ENCODE data around the gene LSM3.

The LSM3 gene

GRCh38 chr3:14179795-14180194 lies 1.2 kb downstream of the LSM3 start:
- no peak for DNase-seq
- in situ Hi-C loops (cut with HindIII; ENCODE audit: low pct_ligation_motif_present, low sequenced_read_pairs): no loop called here
- H3K36me3 ChIP-seq (replicated peaks): peaks cover 8% of the 10 kb centered on the region
- no peak overlapping the region for H3K4me3 ChIP-seq (ENCODE audit: low read depth, low read length)
- TF ChIP-seq, protein P1, sequence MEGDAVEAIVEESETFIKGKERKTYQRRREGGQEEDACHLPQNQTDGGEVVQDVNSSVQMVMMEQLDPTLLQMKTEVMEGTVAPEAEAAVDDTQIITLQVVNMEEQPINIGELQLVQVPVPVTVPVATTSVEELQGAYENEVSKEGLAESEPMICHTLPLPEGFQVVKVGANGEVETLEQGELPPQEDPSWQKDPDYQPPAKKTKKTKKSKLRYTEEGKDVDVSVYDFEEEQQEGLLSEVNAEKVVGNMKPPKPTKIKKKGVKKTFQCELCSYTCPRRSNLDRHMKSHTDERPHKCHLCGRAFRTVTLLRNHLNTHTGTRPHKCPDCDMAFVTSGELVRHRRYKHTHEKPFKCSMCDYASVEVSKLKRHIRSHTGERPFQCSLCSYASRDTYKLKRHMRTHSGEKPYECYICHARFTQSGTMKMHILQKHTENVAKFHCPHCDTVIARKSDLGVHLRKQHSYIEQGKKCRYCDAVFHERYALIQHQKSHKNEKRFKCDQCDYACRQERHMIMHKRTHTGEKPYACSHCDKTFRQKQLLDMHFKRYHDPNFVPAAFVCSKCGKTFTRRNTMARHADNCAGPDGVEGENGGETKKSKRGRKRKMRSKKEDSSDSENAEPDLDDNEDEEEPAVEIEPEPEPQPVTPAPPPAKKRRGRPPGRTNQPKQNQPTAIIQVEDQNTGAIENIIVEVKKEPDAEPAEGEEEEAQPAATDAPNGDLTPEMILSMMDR (IDR thresholded peaks at IDR 0.05; ENCODE audit: low read depth, low read length, missing control alignments): no peak
- H3K27me3 ChIP-seq (replicated peaks): no peaks in the 10 kb centered on the region
- H3K27ac ChIP-seq: no peak overlapping the region

DNA sequence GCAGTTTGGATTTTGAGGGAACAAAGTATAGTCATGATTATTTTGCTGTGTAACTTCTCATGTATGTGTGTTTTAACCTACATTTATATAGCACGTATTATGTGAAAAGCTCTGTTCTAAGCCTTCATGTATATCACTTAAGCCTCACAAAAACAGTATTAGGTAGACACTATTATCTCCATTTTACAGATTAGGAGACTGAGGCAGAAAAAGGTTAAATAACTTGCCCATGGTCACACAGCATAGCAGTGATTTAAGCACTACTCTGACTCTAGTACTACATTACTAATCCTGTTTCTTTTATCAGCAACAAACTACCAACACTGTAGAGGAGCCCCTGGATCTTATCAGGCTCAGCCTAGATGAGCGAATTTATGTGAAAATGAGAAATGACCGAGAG lies 2.6 kb downstream of the LSM3 start:
- no peaks in the 10 kb centered on the region for H3K27me3 ChIP-seq (replicated peaks)
- in situ Hi-C loops (cut with HindIII; ENCODE audit: low pct_ligation_motif_present, low sequenced_read_pairs): no loop called here
- no peak overlapping the region for H3K27ac ChIP-seq
- H3K4me3 ChIP-seq (ENCODE audit: low read depth, low read length): no peak overlapping the region
- TF ChIP-seq, protein P1 (IDR thresholded peaks at IDR 0.05; ENCODE audit: low read depth, low read length, missing control alignments): no peak
- H3K36me3 ChIP-seq (replicated peaks): peaks cover 14% of the 10 kb centered on the region
- DNase-seq: no peak

GRCh38 chr3:14183015-14183577 lies 4.5 kb downstream of the LSM3 start:
- Histone ChIP-seq H3K36me3 (replicated peaks) (peaks cover 14% of the 10 kb centered on the region), H3K4me3 (ENCODE audit: low read depth, low read length) (no peak overlapping the region), H3K27ac (no peak overlapping the region), H3K27me3 (replicated peaks) (no peaks in the 10 kb centered on the region)
- in situ Hi-C loops (cut with HindIII; ENCODE audit: low pct_ligation_motif_present, low sequenced_read_pairs): no loop called here
- TF ChIP-seq, protein P1 (IDR thresholded peaks at IDR 0.05; ENCODE audit: low read depth, low read length, missing control alignments): no peak
- DNase-seq: no peak

DNA sequence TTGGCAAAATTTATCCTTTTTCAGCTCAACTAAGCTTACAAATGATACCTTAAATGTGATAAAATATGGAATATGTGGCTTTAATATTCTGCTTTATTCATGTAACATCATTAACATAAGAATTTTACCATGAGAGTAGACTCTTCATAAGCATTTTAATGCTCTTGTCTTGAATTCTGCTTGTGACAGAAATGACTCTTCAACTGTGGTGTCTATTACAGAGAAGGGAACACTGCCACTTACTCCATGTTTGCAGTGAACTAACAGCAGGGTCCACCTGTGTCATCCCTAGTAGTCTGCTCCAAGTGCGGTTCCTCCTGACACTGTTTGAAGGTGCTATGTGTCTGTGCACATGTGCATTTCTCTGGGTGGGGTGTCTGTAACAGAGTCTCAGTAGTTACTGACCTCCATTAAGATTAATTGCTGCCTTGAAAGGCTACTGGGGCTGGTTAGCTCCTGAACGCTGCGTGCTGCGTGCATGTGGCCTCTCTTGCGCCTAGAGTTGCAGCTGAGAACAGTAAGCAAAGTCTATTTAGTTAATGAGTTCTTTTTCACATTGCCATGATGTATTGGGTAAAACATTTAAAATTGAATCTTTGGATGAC lies 8.3 kb downstream of the LSM3 start:
- peaks cover 10% of the 10 kb centered on the region for H3K36me3 ChIP-seq (replicated peaks)
- no peak for DNase-seq
- no peak overlapping the region for H3K4me3 ChIP-seq (ENCODE audit: low read depth, low read length)
- no peak overlapping the region for H3K27ac ChIP-seq
- in situ Hi-C loops (cut with HindIII; ENCODE audit: low pct_ligation_motif_present, low sequenced_read_pairs): no loop called here
- H3K27me3 ChIP-seq (replicated peaks): no peaks in the 10 kb centered on the region
- TF ChIP-seq, protein P1 (IDR thresholded peaks at IDR 0.05; ENCODE audit: low read depth, low read length, missing control alignments): no peak

- Histone ChIP-seq H3K4me3 (ENCODE audit: low read depth, low read length) (no peak overlapping the region), H3K27ac (no peak overlapping the region), H3K36me3 (replicated peaks) (peaks cover 10% of the 10 kb centered on the region), H3K27me3 (replicated peaks) (no peaks in the 10 kb centered on the region)
- no peak for DNase-seq
- TF ChIP-seq, protein P1 (IDR thresholded peaks at IDR 0.05; ENCODE audit: low read depth, low read length, missing control alignments): no peak
- in situ Hi-C loops (cut with HindIII; ENCODE audit: low pct_ligation_motif_present, low sequenced_read_pairs): no loop called here
Measured at GRCh38 chr3:14188041-14188754, 9.6 kb downstream of the LSM3 start.
